Muscle layer of colon (tissue), 2 donors: ENCODE data around the gene TNNC2.

Source experiments
- H3K27ac ChIP-seq: one replicate; pipeline ENCODE4 v1.7.0; 2013; ENCODE audit warnings: low read depth, mild to moderate bottlenecking, low read length, moderate library complexity
- H3K27me3 ChIP-seq, 2 donors: one replicate each; pipeline ENCODE4 v1.7.0; 2013; ENCODE audit warnings: low read length in 2 of 2, mild to moderate bottlenecking in 2 of 2; ENCODE audit not compliant: insufficient read depth in 2 of 2, control insufficient read depth in 1 of 2
- H3K36me3 ChIP-seq: one replicate; pipeline ENCODE4 v1.7.0; 2013; ENCODE audit warnings: mild to moderate bottlenecking, low read length; ENCODE audit not compliant: insufficient read depth
- H3K4me1 ChIP-seq: one replicate; pipeline ENCODE4 v1.7.0; 2013; ENCODE audit warnings: mild to moderate bottlenecking, low read length; ENCODE audit not compliant: insufficient read depth
- H3K4me3 ChIP-seq, 2 donors: one replicate each; pipeline ENCODE4 v1.7.0; 2013; ENCODE audit warnings: low read length in 2 of 2, low read depth in 1 of 2, mild to moderate bottlenecking in 1 of 2, moderate library complexity in 1 of 2
- H3K9ac ChIP-seq: one replicate; pipeline ENCODE4 v1.7.0; 2013; ENCODE audit warnings: low read length
- H3K9me3 ChIP-seq: one replicate; pipeline ENCODE4 v1.7.0; 2013; ENCODE audit warnings: mild to moderate bottlenecking, low read length
- donor health status: abdominal sarcoma.
- donor health status: Adenocarcinoma of cecum.

TNNC2 gene

DNA sequence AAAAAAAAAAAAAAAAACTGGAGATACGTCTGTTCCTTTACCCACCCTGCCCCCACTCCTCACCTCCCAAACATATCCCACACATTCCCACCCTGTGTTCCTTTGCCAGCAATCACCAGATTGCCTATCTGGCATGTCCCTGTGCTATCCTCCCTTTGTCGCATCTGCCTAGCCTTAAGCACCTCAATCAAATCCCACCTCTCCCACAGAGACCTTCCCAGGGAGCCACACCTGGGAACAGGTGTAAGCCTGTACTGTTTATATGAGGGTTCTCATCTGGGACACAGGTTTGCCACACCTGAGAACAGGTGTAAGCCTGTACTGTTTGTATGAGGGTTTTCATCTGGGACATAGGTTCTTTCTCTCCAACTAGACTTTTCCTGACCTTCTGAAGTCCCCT, 52.2 kb downstream of the TNNC2 start:
- Histone ChIP-seq H3K4me3 (no peak overlapping the region), H3K9me3 (no peaks in the 10 kb centered on the region), H3K27ac (no peak overlapping the region), H3K36me3 (no peaks in the 10 kb centered on the region), H3K27me3 (no peaks in the 10 kb centered on the region), H3K4me1 (peaks cover 29% of the 10 kb centered on the region), H3K9ac (no peak overlapping the region)
